Activated CD8-positive, alpha-beta T cell treated with anti-CD3 and anti-CD28 coated beads for 36 hours (primary cell): ENCODE measurements around the gene SHISA4. TPM values are rescaled to one million over a fixed set of nuclear protein-coding genes. Genes with fewer than 3 reads are reported as not detected.
"Not testable (repeated sequence)": the region's sequence is repeated elsewhere in the genome, so short reads cannot be mapped to it uniquely, and the experiment has no call there.

Experiments
- ATAC-seq: fragments of 200-7000 bp; cut with Tn5 transposase; one replicate; pipeline ENCODE4 v1.10.0; 2021; ENCODE audit warnings: mild to moderate bottlenecking, moderate library complexity
- CTCF ChIA-PET: fragments of 350-600 bp; sonication (Branson Sonifier 250); formaldehyde crosslinking; loops from one replicate; lab custom pipeline; 2021; ENCODE audit warnings: antibody characterized with exemption; lab: Charles Lee
- POLR2A ChIA-PET: fragments of 350-600 bp; sonication (Branson Sonifier 250); formaldehyde crosslinking; loops from one replicate; lab custom pipeline; 2021; ENCODE audit warnings: antibody characterized with exemption; lab: Charles Lee
- DNase-seq: peaks from one replicate; pipeline ENCODE4 v3.0.0-alpha.2; 2020
- H3K27ac Mint-ChIP-seq: one replicate; pipeline ENCODE4 v1.8.0; 2021; ENCODE audit warnings: mild to moderate bottlenecking, mixed read lengths
- H3K27me3 Mint-ChIP-seq: one replicate; pipeline ENCODE4 v1.8.0; 2021; ENCODE audit warnings: mixed read lengths
- H3K36me3 Mint-ChIP-seq: one replicate; pipeline ENCODE4 v1.8.0; 2021; ENCODE audit warnings: low read depth, mixed read lengths
- H3K4me1 Mint-ChIP-seq: one replicate; pipeline ENCODE4 v1.8.0; 2021; ENCODE audit warnings: low read depth, mixed read lengths
- H3K4me3 Mint-ChIP-seq: one replicate; pipeline ENCODE4 v1.8.0; 2021; ENCODE audit warnings: mild to moderate bottlenecking, moderate library complexity, mixed read lengths
- H3K9me3 Mint-ChIP-seq: one replicate; pipeline ENCODE4 v1.8.0; 2021; ENCODE audit warnings: mixed read lengths
- intact Hi-C: fragments of 100-400 bp; cut with micrococcal nuclease; formaldehyde crosslinking; loops from one replicate; pipeline ENCODE4 v1.10.0; 2022
- total RNA-seq, 2 experiments: library from RNA; stranded (reverse); gene quantifications; one replicate each; pipeline ENCODE4 v1.2.3, GENCODE V29; 2021
- TF ChIP-seq, protein P1 (sequence below): fragments of 200-600 bp; IDR thresholded peaks from one replicate; pipeline ENCODE4 v1.8.0; 2022; ENCODE audit warnings: antibody characterized with exemption, mild to moderate bottlenecking

SHISA4 gene
- total RNA-seq, 2 experiments from 2014 or later: 0.47 TPM; not detected in 1

DNA sequence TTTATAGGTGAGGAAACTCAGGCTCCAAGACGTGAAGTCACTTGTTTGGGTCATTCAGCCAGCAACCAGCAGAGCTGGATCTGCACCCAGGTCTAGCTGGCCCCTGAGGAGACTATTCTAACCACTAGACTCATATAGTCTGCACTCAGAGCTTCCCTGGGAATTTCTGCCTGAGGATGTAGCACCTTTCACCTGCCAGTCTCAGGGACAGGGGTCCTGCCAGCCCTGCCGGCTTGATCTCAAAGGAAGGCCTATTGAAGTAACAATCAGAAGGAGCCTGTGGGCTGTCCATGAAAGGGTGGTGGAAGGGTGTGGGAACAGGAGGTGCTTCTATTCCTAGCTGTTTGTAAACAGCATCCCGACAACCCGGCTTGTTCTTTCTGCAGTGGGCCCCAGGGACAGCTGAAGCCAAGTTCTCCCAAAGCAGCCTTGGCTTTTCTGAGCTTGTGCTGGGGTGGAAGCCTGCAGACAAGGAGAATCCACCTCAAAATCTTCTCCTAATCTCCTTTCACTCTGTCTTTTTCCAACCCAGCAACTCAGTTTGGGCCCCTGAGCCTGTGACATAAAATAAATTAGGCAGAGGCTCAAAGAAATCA, 49.8 kb downstream of the SHISA4 start:
- TF ChIP-seq, protein P1, sequence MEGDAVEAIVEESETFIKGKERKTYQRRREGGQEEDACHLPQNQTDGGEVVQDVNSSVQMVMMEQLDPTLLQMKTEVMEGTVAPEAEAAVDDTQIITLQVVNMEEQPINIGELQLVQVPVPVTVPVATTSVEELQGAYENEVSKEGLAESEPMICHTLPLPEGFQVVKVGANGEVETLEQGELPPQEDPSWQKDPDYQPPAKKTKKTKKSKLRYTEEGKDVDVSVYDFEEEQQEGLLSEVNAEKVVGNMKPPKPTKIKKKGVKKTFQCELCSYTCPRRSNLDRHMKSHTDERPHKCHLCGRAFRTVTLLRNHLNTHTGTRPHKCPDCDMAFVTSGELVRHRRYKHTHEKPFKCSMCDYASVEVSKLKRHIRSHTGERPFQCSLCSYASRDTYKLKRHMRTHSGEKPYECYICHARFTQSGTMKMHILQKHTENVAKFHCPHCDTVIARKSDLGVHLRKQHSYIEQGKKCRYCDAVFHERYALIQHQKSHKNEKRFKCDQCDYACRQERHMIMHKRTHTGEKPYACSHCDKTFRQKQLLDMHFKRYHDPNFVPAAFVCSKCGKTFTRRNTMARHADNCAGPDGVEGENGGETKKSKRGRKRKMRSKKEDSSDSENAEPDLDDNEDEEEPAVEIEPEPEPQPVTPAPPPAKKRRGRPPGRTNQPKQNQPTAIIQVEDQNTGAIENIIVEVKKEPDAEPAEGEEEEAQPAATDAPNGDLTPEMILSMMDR: no peak
- intact Hi-C loops: no loop called here
- Mint-ChIP-seq H3K27ac (no peak overlapping the region), H3K4me3 (no peak overlapping the region), H3K36me3 (no peaks in the 10 kb centered on the region), H3K27me3 (peaks cover 11% of the 10 kb centered on the region), H3K9me3 (no peaks in the 10 kb centered on the region), H3K4me1 (no peaks in the 10 kb centered on the region)
- no peak for DNase-seq
- CTCF ChIA-PET: interaction anchor here (1.3 kb wide), 1 partner anchor 61 kb away, joined by 3 read pairs; no protein-coding TSS in a partner anchor
- no peak for ATAC-seq
- POLR2A ChIA-PET: no interaction called here

DNA sequence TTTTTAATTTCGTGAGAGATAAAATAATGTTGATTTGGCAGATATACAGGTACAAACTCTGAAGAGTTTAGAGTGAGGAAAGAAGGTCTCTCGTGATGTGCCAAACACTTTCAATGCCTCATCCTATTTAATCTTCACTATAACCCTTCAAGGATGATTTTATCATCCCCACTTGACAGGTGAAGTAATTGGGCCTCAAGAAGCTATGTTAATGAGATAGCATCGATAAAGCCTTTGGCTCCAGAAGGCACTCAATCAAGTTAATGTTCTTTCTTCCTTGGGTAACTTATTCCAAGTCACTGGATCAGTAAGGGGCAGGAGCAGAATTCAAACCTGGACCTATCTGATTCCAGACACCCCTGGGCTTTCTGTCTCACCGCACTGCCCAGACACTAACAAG, 50.5 kb downstream of the SHISA4 start:
- Mint-ChIP-seq H3K4me1 (no peaks in the 10 kb centered on the region), H3K9me3 (no peaks in the 10 kb centered on the region), H3K36me3 (no peaks in the 10 kb centered on the region), H3K4me3 (no peak overlapping the region), H3K27ac (no peak overlapping the region), H3K27me3 (peaks cover 17% of the 10 kb centered on the region)
- ChIA-PET CTCF (interaction anchor here (1.3 kb wide), 1 partner anchor 61 kb away, joined by 3 read pairs; no protein-coding TSS in a partner anchor), POLR2A (no interaction called here)
- ATAC-seq: no peak
- intact Hi-C loops: no loop called here
- DNase-seq: no peak
- TF ChIP-seq, protein P1: no peak

DNA sequence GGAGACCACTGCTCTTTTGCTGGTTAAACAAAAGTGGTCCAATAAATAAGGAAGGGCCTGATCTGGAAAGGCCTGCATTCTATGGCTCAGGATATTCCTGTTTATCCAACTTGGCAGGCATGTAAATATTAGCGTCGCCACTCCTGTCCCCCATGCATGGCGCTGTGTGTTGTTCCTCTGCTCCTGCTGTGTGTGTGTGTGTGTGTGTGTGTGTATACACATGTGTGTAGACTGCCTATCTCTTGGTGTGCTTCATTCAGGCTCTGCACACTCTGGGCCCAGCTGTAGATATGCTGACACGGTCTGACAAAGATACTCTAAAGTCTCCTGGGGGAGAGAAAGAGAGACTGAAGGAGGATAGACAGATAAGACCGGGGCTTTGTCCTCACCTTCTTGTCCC, 50.9 kb downstream of the SHISA4 start:
- intact Hi-C loops: no loop called here
- DNase-seq: no peak
- H3K4me3 Mint-ChIP-seq: no peak overlapping the region
- H3K27me3 Mint-ChIP-seq: peaks cover 21% of the 10 kb centered on the region
- H3K36me3 Mint-ChIP-seq: no peaks in the 10 kb centered on the region
- H3K27ac Mint-ChIP-seq: no peak overlapping the region
- POLR2A ChIA-PET: no interaction called here
- H3K4me1 Mint-ChIP-seq: no peaks in the 10 kb centered on the region
- TF ChIP-seq, protein P1: no peak
- H3K9me3 Mint-ChIP-seq: no peaks in the 10 kb centered on the region
- CTCF ChIA-PET: interaction anchor here (1.3 kb wide), 1 partner anchor 60 kb away, joined by 3 read pairs; no protein-coding TSS in a partner anchor
- no peak for ATAC-seq

DNA sequence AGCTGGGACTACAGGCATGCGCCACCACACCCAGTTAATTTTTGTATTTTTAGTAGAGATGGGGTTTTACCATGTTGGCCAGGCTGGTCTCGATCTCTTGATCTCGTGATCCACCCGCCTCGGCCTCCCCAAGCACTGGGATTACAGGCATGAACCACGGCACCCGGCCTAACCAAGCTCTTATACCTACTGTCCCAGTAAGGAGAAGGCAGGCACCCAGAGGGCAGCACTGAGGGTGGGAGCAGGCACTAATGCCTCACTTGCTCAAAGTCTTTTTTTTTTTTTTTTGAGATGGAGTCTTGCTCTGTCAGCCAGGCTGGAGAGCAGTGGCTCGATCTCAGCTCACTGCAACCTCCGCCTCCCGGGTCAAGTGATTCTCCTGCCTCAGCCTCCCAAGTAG, 51.6 kb downstream of the SHISA4 start:
- H3K36me3 Mint-ChIP-seq, H3K9me3 Mint-ChIP-seq, H3K27ac Mint-ChIP-seq, intact Hi-C loops, H3K4me3 Mint-ChIP-seq, DNase-seq, H3K4me1 Mint-ChIP-seq, ATAC-seq: not testable (repeated sequence)
- CTCF ChIA-PET: interaction anchor here (4.4 kb wide), 1 partner anchor 45 kb away, joined by 17 read pairs; no protein-coding TSS in a partner anchor
- peaks cover 29% of the 10 kb centered on the region for H3K27me3 Mint-ChIP-seq
- POLR2A ChIA-PET: interaction anchor here (1.1 kb wide), 1 partner anchor 15 kb away, joined by 3 read pairs; the partner anchor contains the start of gene TIMM17A

DNA sequence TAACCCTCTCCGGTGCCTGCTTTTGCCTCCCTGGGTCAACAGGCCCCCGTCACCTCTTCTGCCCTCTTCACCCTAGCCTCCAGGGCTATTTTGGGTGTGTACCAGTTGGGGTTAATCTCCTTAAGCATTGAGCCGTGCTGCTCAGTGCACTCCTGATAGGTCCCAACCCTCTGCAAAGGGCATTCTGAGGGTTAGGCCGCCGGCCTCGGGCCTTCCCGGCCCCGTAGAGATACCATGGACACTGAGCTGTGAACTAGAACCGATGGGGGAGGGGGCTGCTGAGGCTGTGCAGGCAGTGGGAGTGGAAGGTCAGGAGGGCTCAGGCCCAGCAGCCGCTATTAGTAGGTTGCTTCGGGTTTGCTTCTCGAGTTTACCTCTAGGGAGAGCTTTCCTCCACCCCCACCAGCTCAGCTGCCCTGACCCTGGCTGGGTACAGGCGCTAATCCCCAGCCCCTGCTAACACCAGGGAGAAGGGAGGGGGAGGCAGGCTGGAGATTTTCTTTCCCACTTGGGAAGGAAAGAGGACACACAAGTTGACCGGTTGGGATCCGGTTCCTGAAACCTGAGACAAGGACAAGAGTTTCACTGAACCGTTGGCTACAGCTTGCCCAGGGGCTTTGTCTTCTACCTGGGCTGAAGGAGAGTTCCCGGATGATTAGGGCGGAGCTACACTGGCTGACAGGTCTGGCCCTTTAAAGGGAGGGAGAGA, 52.9 kb downstream of the SHISA4 start:
- Mint-ChIP-seq H3K4me1 (peaks cover 4% of the 10 kb centered on the region), H3K27me3 (peaks cover 38% of the 10 kb centered on the region), H3K4me3 (no peak overlapping the region), H3K9me3 (no peaks in the 10 kb centered on the region), H3K27ac (no peak overlapping the region), H3K36me3 (no peaks in the 10 kb centered on the region)
- ATAC-seq (no peak), DNase-seq (no peak)
- CTCF ChIA-PET: interaction anchor here (4.4 kb wide), 1 partner anchor 46 kb away, joined by 17 read pairs; no protein-coding TSS in a partner anchor
- intact Hi-C loops: no loop called here
- TF ChIP-seq, protein P1: no peak
- POLR2A ChIA-PET: no interaction called here
